A673 (cell line): ENCODE data around the gene ATG10. TPM values are rescaled to one million over a fixed set of nuclear protein-coding genes. Genes with fewer than 3 reads are reported as not detected.
"Not testable (repeated sequence)": the region's sequence is repeated elsewhere in the genome, so short reads cannot be mapped to it uniquely, and the experiment has no call there.

Source experiments
- BruUV-seq: library from RNA; stranded (reverse); fragments of 400-500 nt; replicated peaks from 2 replicates; lab custom pipeline; 2021; lab: Mats Ljungman, UMichigan
- CTCF ChIA-PET: fragments of 300-600 bp; sonication (Branson Sonifier 250); formaldehyde crosslinking; loops from one replicate; lab custom pipeline; 2022; ENCODE audit warnings: antibody characterized with exemption; lab: Charles Lee
- POLR2A ChIA-PET: fragments of 300-600 bp; sonication (Branson Sonifier 250); formaldehyde crosslinking; loops from one replicate; lab custom pipeline; 2022; ENCODE audit warnings: antibody characterized with exemption; ENCODE audit not compliant: low non-redundant PET; lab: Charles Lee
- DNase-seq: peaks from one replicate; pipeline ENCODE4 v3.0.0-alpha.2; 2015; ENCODE audit warnings: low spot score
- H3K27ac ChIP-seq: fragments of 200-600 bp; sonication (generic); 2 replicates; pipeline ENCODE4 v1.5.1; 2016; ENCODE audit warnings: mixed run types, low read depth, mild to moderate bottlenecking, mixed read lengths, antibody characterized with exemption, low read length; ENCODE audit not compliant: poor library complexity, severe bottlenecking
- H3K27me3 ChIP-seq: fragments of 200-600 bp; sonication (generic); replicated peaks from 2 replicates; pipeline ENCODE4 v1.6.1; 2017; ENCODE audit warnings: mixed run types, low read depth, mild to moderate bottlenecking, mixed read lengths, antibody characterized with exemption, low read length; ENCODE audit not compliant: insufficient read depth, poor library complexity
- H3K36me3 ChIP-seq: fragments of 200-600 bp; sonication (generic); 2 replicates; pipeline ENCODE4 v1.6.1; 2016; ENCODE audit warnings: mixed run types, mild to moderate bottlenecking, mixed read lengths, antibody characterized with exemption, low read length; ENCODE audit not compliant: insufficient read depth, poor library complexity, severe bottlenecking
- H3K4me1 ChIP-seq: fragments of 200-600 bp; sonication (generic); 2 replicates; pipeline ENCODE4 v1.6.1; 2017; ENCODE audit warnings: mixed run types, mild to moderate bottlenecking, mixed read lengths, antibody characterized with exemption, low read length; ENCODE audit not compliant: insufficient read depth, poor library complexity, severe bottlenecking
- H3K4me3 ChIP-seq: fragments of 200-600 bp; sonication (generic); 2 replicates; pipeline ENCODE4 v1.5.1; 2016; ENCODE audit warnings: low read depth, mixed run types, mild to moderate bottlenecking, mixed read lengths, low read length; ENCODE audit not compliant: poor library complexity, severe bottlenecking
- H3K9me3 ChIP-seq: fragments of 200-600 bp; sonication (generic); 2 replicates; pipeline ENCODE4 v1.6.1; 2016; ENCODE audit warnings: mixed run types, low read depth, mild to moderate bottlenecking, mixed read lengths, antibody characterized with exemption, low read length; ENCODE audit not compliant: poor library complexity, severe bottlenecking
- CTCF ChIP-seq: fragments of 300-800, 200-600 bp; sonication (generic); conservative IDR thresholded peaks from 2 replicates; pipeline ENCODE4 v1.5.1; 2017; ENCODE audit warnings: low read depth, mild to moderate bottlenecking, antibody characterized with exemption, low read length, moderate library complexity, mixed read lengths
- EZH2 ChIP-seq: fragments of 200-600 bp; sonication (generic); IDR thresholded peaks from 2 replicates; pipeline ENCODE4 v1.6.1; 2017; ENCODE audit warnings: borderline replicate concordance, low read depth, mild to moderate bottlenecking, mixed read lengths, antibody characterized with exemption, low read length; ENCODE audit not compliant: poor library complexity, severe bottlenecking
- intact Hi-C: fragments of 100-400 bp; cut with micrococcal nuclease; formaldehyde crosslinking; loops from one replicate; pipeline ENCODE4 v1.10.0; 2022; ENCODE audit not compliant: unreplicated experiment
- total RNA-seq: library from RNA; stranded (reverse); gene quantifications from 2 replicates; pipeline ENCODE4 v1.2.3, GENCODE V29; 2021

The ATG10 gene
- total RNA-seq, 1 experiment from 2014 or later, result 17.1 TPM

GRCh38 chr5:82066791-82067190 lies 95.0 kb downstream of the ATG10 start:
- BruUV-seq, result no TSS peak
- Histone ChIP-seq H3K9me3 (no peaks in the 10 kb centered on the region), H3K27ac (no peak overlapping the region), H3K36me3 (no peaks in the 10 kb centered on the region), H3K4me3 (no peak overlapping the region), H3K27me3 (no peaks in the 10 kb centered on the region), H3K4me1 (peaks cover 3% of the 10 kb centered on the region)
- no peak for TF ChIP-seq CTCF
- TF ChIP-seq EZH2, result no peak
- POLR2A ChIA-PET, result no interaction called here
- CTCF ChIA-PET, result no interaction called here
- no peak for DNase-seq
- intact Hi-C loops, result no loop called here

GRCh38 chr5:82068042-82068441 lies 96.2 kb downstream of the ATG10 start:
- H3K9me3 ChIP-seq, DNase-seq, H3K27me3 ChIP-seq, CTCF ChIA-PET, H3K4me1 ChIP-seq, H3K36me3 ChIP-seq, intact Hi-C loops, BruUV-seq, H3K4me3 ChIP-seq, POLR2A ChIA-PET, H3K27ac ChIP-seq: not testable (repeated sequence)

- H3K4me1 ChIP-seq, result no peaks in the 10 kb centered on the region
- no TSS peak for BruUV-seq
- H3K36me3 ChIP-seq, result no peaks in the 10 kb centered on the region
- POLR2A ChIA-PET, result no interaction called here
- TF ChIP-seq CTCF, result no peak
- TF ChIP-seq EZH2, result no peak
- H3K9me3 ChIP-seq, result no peaks in the 10 kb centered on the region
- no peaks in the 10 kb centered on the region for H3K27me3 ChIP-seq
- H3K27ac ChIP-seq, result no peak overlapping the region
- H3K4me3 ChIP-seq, result no peak overlapping the region
- CTCF ChIA-PET, result no interaction called here
- DNase-seq, result no peak
- intact Hi-C loops, result no loop called here
Observed at GRCh38 chr5:82068723-82069122, 96.9 kb downstream of the ATG10 start.

GRCh38 chr5:82072138-82072537 lies 100.3 kb downstream of the ATG10 start:
- no peak for DNase-seq
- TF ChIP-seq CTCF, result no peak
- no peak for TF ChIP-seq EZH2
- no peaks in the 10 kb centered on the region for H3K27me3 ChIP-seq
- no peak overlapping the region for H3K4me3 ChIP-seq
- BruUV-seq, result no TSS peak
- intact Hi-C loops, result no loop called here
- no peak overlapping the region for H3K27ac ChIP-seq
- ChIA-PET POLR2A (no interaction called here), CTCF (no interaction called here)
- no peaks in the 10 kb centered on the region for H3K36me3 ChIP-seq
- H3K4me1 ChIP-seq, result no peaks in the 10 kb centered on the region
- no peaks in the 10 kb centered on the region for H3K9me3 ChIP-seq
